ENCODE measurements around the gene RPL13A. TPM values are rescaled to one million over a fixed set of nuclear protein-coding genes. Genes with fewer than 3 reads are reported as not detected.

The RPL13A gene
- 3,580 and 3,841 TPM in 2 replicates for total RNA-seq

DNA sequence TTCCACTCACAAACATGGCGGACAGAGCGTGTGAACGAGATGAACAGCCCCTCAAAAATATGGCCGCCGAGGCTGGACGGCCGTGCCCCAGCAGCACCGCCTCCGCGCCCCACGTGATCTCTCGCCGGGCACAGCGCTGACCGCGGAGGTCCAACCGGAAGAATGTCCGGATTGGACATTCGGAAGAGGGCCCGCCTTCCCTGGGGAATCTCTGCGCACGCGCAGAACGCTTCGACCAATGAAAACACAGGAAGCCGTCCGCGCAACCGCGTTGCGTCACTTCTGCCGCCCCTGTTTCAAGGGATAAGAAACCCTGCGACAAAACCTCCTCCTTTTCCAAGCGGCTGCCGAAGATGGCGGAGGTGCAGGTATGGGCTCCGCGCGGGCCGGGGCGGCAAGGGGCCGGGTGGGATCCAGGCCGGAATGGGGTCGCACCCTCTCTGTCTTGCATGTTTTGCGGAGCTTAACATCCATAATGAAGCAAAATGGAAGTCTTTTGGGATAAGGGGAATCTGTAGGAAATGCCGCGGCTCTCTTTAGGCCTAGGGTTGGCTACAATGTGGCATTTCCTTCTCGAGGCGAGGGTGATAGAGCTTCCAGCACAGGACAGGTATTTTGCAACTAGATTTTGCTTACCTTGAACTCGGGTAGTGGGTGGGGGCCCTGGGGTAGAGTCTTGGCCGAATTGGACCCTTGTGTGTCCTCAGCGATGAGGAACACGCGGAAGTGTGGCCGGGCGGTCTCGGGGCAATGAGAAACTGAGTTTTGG is at the start of gene RPL13A:
Gene RPL13A (plus strand): TSS at position 332 of the 769 bp plus-strand sequence. CDS start 22 bp downstream, at position 354.

DNA sequence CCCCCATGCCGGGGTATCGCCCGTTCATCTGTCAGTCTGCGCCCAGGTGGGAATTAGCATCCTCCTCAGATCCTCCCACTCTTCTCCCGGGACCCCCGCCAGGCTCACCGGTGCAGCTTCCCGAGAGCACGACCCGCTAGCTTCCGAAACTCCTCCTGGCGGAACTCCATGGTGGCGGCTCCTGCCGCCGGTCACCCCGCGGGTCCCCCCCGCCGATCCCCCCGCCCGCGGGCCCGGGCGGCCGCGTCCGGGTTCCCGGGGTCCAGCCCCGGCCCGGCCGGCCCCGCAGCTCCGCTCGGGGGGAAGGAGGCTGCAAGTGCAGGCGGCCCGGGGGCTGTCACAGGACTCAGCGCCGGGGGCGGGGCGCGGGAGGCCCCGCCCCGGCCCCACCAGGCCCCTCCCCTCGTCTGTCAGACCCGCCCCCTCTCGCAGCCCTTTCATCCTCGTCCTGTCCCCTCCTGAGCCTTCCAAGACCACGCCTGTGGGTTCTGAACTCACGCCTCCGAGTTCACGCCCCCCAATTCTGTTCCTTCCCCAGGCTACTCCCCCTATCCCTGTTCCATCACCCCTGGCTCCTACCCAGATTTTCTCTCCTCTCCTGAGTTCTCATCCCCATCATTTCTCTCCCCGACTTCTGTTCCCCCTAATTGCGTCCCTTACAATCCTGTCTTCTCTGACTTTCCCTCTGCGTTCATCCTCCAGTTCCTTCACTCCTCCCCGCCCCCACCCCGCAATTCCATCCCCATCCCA is 46.0 kb upstream of the RPL13A start, which contains the start of gene SLC17A7:
Gene SLC17A7 (minus strand): TSS at position 318 of the 750 bp plus-strand sequence. CDS start 148 bp downstream, at position 170.

DNA sequence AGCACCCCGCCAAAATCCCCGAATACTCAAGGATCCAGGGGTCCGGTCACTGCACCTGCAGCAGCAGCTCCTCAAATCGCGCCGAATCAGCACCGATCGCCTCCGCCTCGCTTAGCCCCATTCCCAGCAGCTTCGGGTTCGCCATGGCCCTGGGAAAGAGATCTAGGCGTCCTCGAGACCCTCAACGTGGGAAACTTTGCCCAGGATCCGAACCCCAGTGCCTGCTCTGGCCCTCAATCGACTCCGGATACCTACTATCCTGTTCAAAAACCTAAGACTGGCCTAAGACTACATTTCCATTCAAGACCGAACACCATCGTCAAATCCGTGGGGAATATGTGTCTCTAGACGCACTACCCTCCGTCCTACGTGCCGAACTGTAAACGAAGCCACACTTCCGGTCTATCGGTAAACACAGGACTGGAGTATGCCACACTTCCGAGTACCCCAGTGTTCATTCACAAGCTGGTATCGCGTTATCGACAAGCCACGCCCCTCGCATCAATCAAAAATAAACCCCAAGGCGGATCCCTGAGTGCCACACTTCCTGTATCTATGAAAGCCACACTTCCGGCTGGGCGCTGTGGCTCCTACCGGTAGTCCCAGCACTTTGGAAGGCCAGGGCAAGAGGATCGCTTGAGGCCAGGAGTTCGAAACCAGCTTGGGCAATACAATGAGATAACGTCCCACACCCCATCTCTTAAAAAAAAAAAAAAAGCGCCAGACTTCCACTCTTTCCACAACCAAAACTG is 35.8 kb upstream of the RPL13A start, which contains the start of gene PIH1D1:
Gene PIH1D1 (minus strand): TSS at position 385 of the 752 bp plus-strand sequence. CDS start 240 bp downstream, at position 145.

DNA sequence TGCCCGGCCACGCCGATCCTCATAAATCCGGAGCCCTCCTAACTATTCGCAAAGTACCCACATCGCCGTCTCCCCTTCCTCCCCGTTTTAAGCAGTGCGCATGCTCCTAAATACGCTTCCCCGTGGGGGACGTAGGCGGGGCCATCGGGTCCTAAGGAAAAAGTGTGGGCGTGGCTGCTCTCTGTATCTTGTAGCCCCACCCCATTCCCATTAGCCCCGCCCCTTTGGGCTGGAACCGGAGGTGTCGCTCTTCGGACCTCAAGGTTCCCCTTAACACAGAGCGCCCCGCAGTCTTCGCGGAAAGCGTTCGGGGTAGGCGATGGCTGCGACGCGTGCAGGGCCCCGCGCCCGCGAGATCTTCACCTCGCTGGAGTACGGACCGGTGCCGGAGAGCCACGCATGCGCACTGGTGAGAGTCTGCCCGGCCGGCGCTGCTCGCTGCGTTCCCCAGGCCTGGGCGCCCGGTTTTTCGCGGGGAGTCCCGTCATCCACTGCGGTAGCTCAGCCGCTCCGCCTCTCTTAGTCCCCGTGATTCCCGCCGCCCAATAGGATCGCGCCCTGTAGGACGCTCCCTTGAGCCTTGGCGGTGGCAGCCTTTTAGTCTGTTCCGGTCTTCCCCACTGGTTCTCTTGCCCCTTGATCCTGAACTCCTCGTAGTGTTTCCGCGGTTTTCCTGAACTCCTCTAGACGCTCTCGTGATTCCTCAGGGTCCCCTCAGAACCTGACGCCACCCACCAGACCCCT is 34.2 kb upstream of the RPL13A start, which contains the start of gene ALDH16A1:
Gene ALDH16A1 (plus strand): TSS at position 213 of the 744 bp plus-strand sequence. CDS start 107 bp downstream, at position 320.

DNA sequence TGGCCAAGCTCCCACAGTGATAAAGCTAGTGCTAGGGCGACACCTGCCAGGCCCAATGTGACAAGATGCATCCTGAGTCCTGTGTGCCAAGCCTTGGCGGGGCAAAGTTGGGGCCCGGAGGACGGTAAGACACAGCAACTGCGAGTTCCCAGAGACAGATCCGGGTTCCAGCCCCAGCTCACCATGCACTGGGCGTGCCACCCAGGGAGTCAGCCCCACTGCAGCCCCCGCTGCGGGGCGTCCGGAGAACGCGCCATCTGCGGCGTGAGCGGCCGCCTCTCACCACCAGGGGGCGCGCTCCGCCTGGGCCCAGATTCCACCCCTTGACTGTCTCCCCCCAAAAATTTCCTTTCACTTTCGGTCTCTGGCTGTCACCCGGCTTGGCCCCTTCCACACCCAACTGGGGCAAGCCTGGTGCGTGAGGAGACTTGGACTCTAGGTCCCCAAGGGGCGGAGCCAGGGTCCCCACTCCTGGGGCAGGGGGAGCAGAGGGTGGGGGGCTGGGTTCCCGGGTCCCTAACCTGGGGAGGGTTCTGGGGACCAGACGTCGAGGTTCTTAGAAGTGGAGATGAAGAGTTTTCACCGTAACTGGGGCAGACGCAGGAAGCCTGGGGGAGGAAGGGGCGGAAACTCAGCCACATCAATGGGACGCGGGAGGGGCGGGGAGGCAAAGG is 13.4 kb upstream of the RPL13A start, which contains the start of gene FLT3LG:
Gene FLT3LG (plus strand): TSS at position 348 of the 674 bp plus-strand sequence. CDS start 425 bp downstream, outside the sequence.

Other genes starting within 250 kb of the RPL13A start
- 0.59 TPM in 1 of 2 replicates, not detected in the other for gene SLC6A16, start 162.4 kb upstream of the RPL13A start, total RNA-seq
- not detected in 2 replicates for gene CD37, start 152.2 kb upstream of the RPL13A start, total RNA-seq
- gene TEAD2, start 125.2 kb upstream of the RPL13A start, total RNA-seq = 47.9 and 49.4 TPM in 2 replicates
- gene DKKL1, start 123.7 kb upstream of the RPL13A start, total RNA-seq = 1.3 and 2.2 TPM in 2 replicates
- not detected in 2 replicates for gene KASH5, start 99.4 kb upstream of the RPL13A start, total RNA-seq
- not detected in 2 replicates for gene PTH2, start 64.2 kb upstream of the RPL13A start, total RNA-seq
- not detected in 2 replicates for gene GFY, start 62.2 kb upstream of the RPL13A start, total RNA-seq
- not detected in 2 replicates for gene SLC17A7, start 46.1 kb upstream of the RPL13A start, total RNA-seq
- gene PIH1D1, start 35.8 kb upstream of the RPL13A start, total RNA-seq = 103 TPM in 2 replicates
- 34.3 and 37.2 TPM in 2 replicates for gene ALDH16A1, start 34.4 kb upstream of the RPL13A start, total RNA-seq
- 2.4 and 5.6 TPM in 2 replicates for gene FLT3LG, start 13.4 kb upstream of the RPL13A start, total RNA-seq
- 3,922 and 4,879 TPM in 2 replicates for gene RPS11, start 8.8 kb downstream of the RPL13A start, total RNA-seq
- gene FCGRT, start 25.1 kb downstream of the RPL13A start, total RNA-seq = 38.0 and 39.7 TPM in 2 replicates
- 191 and 235 TPM in 2 replicates for gene RCN3, start 40.4 kb downstream of the RPL13A start, total RNA-seq
- gene NOSIP, start 92.9 kb downstream of the RPL13A start, total RNA-seq = 90.1 and 98.2 TPM in 2 replicates
- gene PRRG2, start 93.7 kb downstream of the RPL13A start, total RNA-seq = 0.30 and 0.84 TPM in 2 replicates
- gene PRR12, start 103.6 kb downstream of the RPL13A start, total RNA-seq = 4.9 and 6.2 TPM in 2 replicates
- gene RRAS, start 152.5 kb downstream of the RPL13A start, total RNA-seq = 64.7 and 94.1 TPM in 2 replicates
- 28.4 and 28.6 TPM in 2 replicates for gene SCAF1, start 154.6 kb downstream of the RPL13A start, total RNA-seq
- gene IRF3, start 178.2 kb downstream of the RPL13A start, total RNA-seq = 94.8 and 99.3 TPM in 2 replicates
- 35.8 and 37.2 TPM in 2 replicates for gene BCL2L12, start 178.3 kb downstream of the RPL13A start, total RNA-seq
- 389 and 416 TPM in 2 replicates for gene PRMT1, start 189.7 kb downstream of the RPL13A start, total RNA-seq
- 0.67 and 0.74 TPM in 2 replicates for gene ADM5, start 202.0 kb downstream of the RPL13A start, total RNA-seq
- 17.7 and 19.3 TPM in 2 replicates for gene CPT1C, start 203.5 kb downstream of the RPL13A start, total RNA-seq

Data from bronchus fibroblast of lung (primary cell).